Right lobe of liver (tissue), 4 donors: ENCODE measurements around the gene PLIN5.

ENCODE experiments used
- CTCF ChIP-seq, 4 donors: fragments of 200-600 bp in 3 of 4; fragments of 450-650 bp in 1 of 4; IDR thresholded peaks; one replicate each; pipeline versions ENCODE4 v1.5.1 to v1.8.0; 2016 to 2022; ENCODE audit warnings: antibody characterized with exemption in 4 of 4, mild to moderate bottlenecking in 2 of 4
- POLR2A ChIP-seq: fragments of 450-650 bp; IDR thresholded peaks from one replicate; pipeline ENCODE4 v1.6.1; 2017; ENCODE audit warnings: antibody characterized with exemption, mild to moderate bottlenecking
- donor health status: DM: no; HTN: no; CAD: no.
- donor health status: DM: no; HTN: no; CAD: no.
- donor health status: DM: no; HTN: yes; CAD: no.

- no peak for TF ChIP-seq CTCF (IDR thresholded peaks at IDR 0.05)
- no peak for TF ChIP-seq POLR2A
Observed at GRCh38 chr19:4487572-4487971, 47.5 kb downstream of the PLIN5 start.
